ENCODE data around the gene ENDOV.

The ENDOV gene

GRCh38 chr17:80445726-80446110, 30.8 kb downstream of the ENDOV start:
- H3K27me3 ChIP-seq (ENCODE audit: control insufficient read depth in 1 of 2, insufficient read depth in 2 of 2, low read length in 2 of 2), result no peaks in the 10 kb centered on the region
- H3K36me3 ChIP-seq (ENCODE audit: insufficient read depth, low read length), result no peaks in the 10 kb centered on the region
- H3K27ac ChIP-seq (ENCODE audit: low read depth, low read length), result no peak overlapping the region
- no peak overlapping the region for H3K4me3 ChIP-seq (ENCODE audit: low read depth in 1 of 2, low read length in 2 of 2)
- peaks cover 5% of the 10 kb centered on the region for H3K4me1 ChIP-seq (ENCODE audit: insufficient read depth, low read length)
- no peak overlapping the region for H3K9ac ChIP-seq (ENCODE audit: low read length)
- no peaks in the 10 kb centered on the region for H3K9me3 ChIP-seq (ENCODE audit: low read length)

- Histone ChIP-seq H3K27me3 (ENCODE audit: control insufficient read depth in 1 of 2, insufficient read depth in 2 of 2, low read length in 2 of 2) (no peaks in the 10 kb centered on the region), H3K36me3 (ENCODE audit: insufficient read depth, low read length) (no peaks in the 10 kb centered on the region), H3K4me3 (ENCODE audit: low read depth in 1 of 2, low read length in 2 of 2) (no peak overlapping the region), H3K27ac (ENCODE audit: low read depth, low read length) (no peak overlapping the region), H3K9ac (ENCODE audit: low read length) (no peak overlapping the region), H3K4me1 (ENCODE audit: insufficient read depth, low read length) (peaks cover 8% of the 10 kb centered on the region), H3K9me3 (ENCODE audit: low read length) (no peaks in the 10 kb centered on the region)
Measured at GRCh38 chr17:80446645-80447405, 31.9 kb downstream of the ENDOV start.

- no peaks in the 10 kb centered on the region for H3K9me3 ChIP-seq (ENCODE audit: low read length)
- H3K36me3 ChIP-seq (ENCODE audit: insufficient read depth, low read length), result no peaks in the 10 kb centered on the region
- H3K27me3 ChIP-seq (ENCODE audit: control insufficient read depth in 1 of 2, insufficient read depth in 2 of 2, low read length in 2 of 2), result no peaks in the 10 kb centered on the region
- H3K9ac ChIP-seq (ENCODE audit: low read length), result no peak overlapping the region
- H3K4me1 ChIP-seq (ENCODE audit: insufficient read depth, low read length), result peaks cover 8% of the 10 kb centered on the region
- no peak overlapping the region for H3K27ac ChIP-seq (ENCODE audit: low read depth, low read length)
- H3K4me3 ChIP-seq (ENCODE audit: low read depth in 1 of 2, low read length in 2 of 2), result no peak overlapping the region
Measured at GRCh38 chr17:80447790-80448189, 32.8 kb downstream of the ENDOV start.

- Histone ChIP-seq H3K27me3 (ENCODE audit: control insufficient read depth in 1 of 2, insufficient read depth in 2 of 2, low read length in 2 of 2) (no peaks in the 10 kb centered on the region), H3K9me3 (ENCODE audit: low read length) (no peaks in the 10 kb centered on the region), H3K9ac (ENCODE audit: low read length) (no peak overlapping the region), H3K27ac (ENCODE audit: low read depth, low read length) (peak overlapping the region; percentile 86), H3K4me3 (ENCODE audit: low read depth in 1 of 2, low read length in 2 of 2) (no peak overlapping the region), H3K36me3 (ENCODE audit: insufficient read depth, low read length) (no peaks in the 10 kb centered on the region), H3K4me1 (ENCODE audit: insufficient read depth, low read length) (peaks cover 15% of the 10 kb centered on the region)
Measured at GRCh38 chr17:80449194-80449929, 34.4 kb downstream of the ENDOV start.

GRCh38 chr17:80449930-80450576, 35.1 kb downstream of the ENDOV start:
- Histone ChIP-seq H3K4me1 (ENCODE audit: insufficient read depth, low read length) (peaks cover 15% of the 10 kb centered on the region), H3K36me3 (ENCODE audit: insufficient read depth, low read length) (no peaks in the 10 kb centered on the region), H3K9ac (ENCODE audit: low read length) (no peak overlapping the region), H3K27me3 (ENCODE audit: control insufficient read depth in 1 of 2, insufficient read depth in 2 of 2, low read length in 2 of 2) (no peaks in the 10 kb centered on the region), H3K9me3 (ENCODE audit: low read length) (no peaks in the 10 kb centered on the region), H3K4me3 (ENCODE audit: low read depth in 1 of 2, low read length in 2 of 2) (no peak overlapping the region), H3K27ac (ENCODE audit: low read depth, low read length) (peak overlapping the region; percentile 86)

- Histone ChIP-seq H3K27ac (ENCODE audit: low read depth, low read length) (peak overlapping the region; percentile 86), H3K27me3 (ENCODE audit: control insufficient read depth in 1 of 2, insufficient read depth in 2 of 2, low read length in 2 of 2) (no peaks in the 10 kb centered on the region), H3K36me3 (ENCODE audit: insufficient read depth, low read length) (no peaks in the 10 kb centered on the region), H3K4me1 (ENCODE audit: insufficient read depth, low read length) (peaks cover 23% of the 10 kb centered on the region), H3K4me3 (ENCODE audit: low read depth in 1 of 2, low read length in 2 of 2) (no peak overlapping the region), H3K9ac (ENCODE audit: low read length) (no peak overlapping the region), H3K9me3 (ENCODE audit: low read length) (no peaks in the 10 kb centered on the region)
Measured at GRCh38 chr17:80451104-80451775, 36.3 kb downstream of the ENDOV start.

GRCh38 chr17:80452173-80452915, 37.4 kb downstream of the ENDOV start:
- no peaks in the 10 kb centered on the region for H3K36me3 ChIP-seq (ENCODE audit: insufficient read depth, low read length)
- no peaks in the 10 kb centered on the region for H3K27me3 ChIP-seq (ENCODE audit: control insufficient read depth in 1 of 2, insufficient read depth in 2 of 2, low read length in 2 of 2)
- H3K9ac ChIP-seq (ENCODE audit: low read length), result no peak overlapping the region
- H3K4me3 ChIP-seq (ENCODE audit: low read depth in 1 of 2, low read length in 2 of 2), result no peak overlapping the region
- H3K27ac ChIP-seq (ENCODE audit: low read depth, low read length), result no peak overlapping the region
- H3K9me3 ChIP-seq (ENCODE audit: low read length), result no peaks in the 10 kb centered on the region
- H3K4me1 ChIP-seq (ENCODE audit: insufficient read depth, low read length), result peaks cover 33% of the 10 kb centered on the region

- Histone ChIP-seq H3K27me3 (ENCODE audit: control insufficient read depth in 1 of 2, insufficient read depth in 2 of 2, low read length in 2 of 2) (no peaks in the 10 kb centered on the region), H3K4me1 (ENCODE audit: insufficient read depth, low read length) (peaks cover 43% of the 10 kb centered on the region), H3K27ac (ENCODE audit: low read depth, low read length) (no peak overlapping the region), H3K4me3 (ENCODE audit: low read depth in 1 of 2, low read length in 2 of 2) (peak overlapping the region in 1 of 2 donors; percentile 77), H3K9ac (ENCODE audit: low read length) (peak overlapping the region; percentile 91), H3K36me3 (ENCODE audit: insufficient read depth, low read length) (no peaks in the 10 kb centered on the region), H3K9me3 (ENCODE audit: low read length) (no peaks in the 10 kb centered on the region)
Measured at GRCh38 chr17:80453126-80453997, 38.4 kb downstream of the ENDOV start.

GRCh38 chr17:80453998-80454556, 39.1 kb downstream of the ENDOV start:
- Histone ChIP-seq H3K4me1 (ENCODE audit: insufficient read depth, low read length) (peaks cover 46% of the 10 kb centered on the region), H3K4me3 (ENCODE audit: low read depth in 1 of 2, low read length in 2 of 2) (peak overlapping the region; percentile 75 to 77), H3K9me3 (ENCODE audit: low read length) (no peaks in the 10 kb centered on the region), H3K27ac (ENCODE audit: low read depth, low read length) (peak overlapping the region; percentile 98), H3K9ac (ENCODE audit: low read length) (peak overlapping the region; percentile 91), H3K27me3 (ENCODE audit: control insufficient read depth in 1 of 2, insufficient read depth in 2 of 2, low read length in 2 of 2) (no peaks in the 10 kb centered on the region), H3K36me3 (ENCODE audit: insufficient read depth, low read length) (no peaks in the 10 kb centered on the region)
